ENCODE data around the gene HLA-DOA. TPM values are rescaled to one million over a fixed set of nuclear protein-coding genes. Genes with fewer than 3 reads are reported as not detected.

The HLA-DOA gene
- total RNA-seq, 1 donor, result under 0.01 TPM

- DNase-seq (ENCODE audit: insufficient read length, low spot score, missing footprints), result no peak
- no peaks in the 10 kb centered on the region for H3K9me3 ChIP-seq (ENCODE audit: low read depth, low read length)
- H4K20me1 ChIP-seq (ENCODE audit: insufficient read depth, low read length), result peaks cover 73% of the 10 kb centered on the region
- peaks cover 21% of the 10 kb centered on the region for H3K4me1 ChIP-seq (ENCODE audit: insufficient read depth, low read length)
- TF ChIP-seq, protein P1, sequence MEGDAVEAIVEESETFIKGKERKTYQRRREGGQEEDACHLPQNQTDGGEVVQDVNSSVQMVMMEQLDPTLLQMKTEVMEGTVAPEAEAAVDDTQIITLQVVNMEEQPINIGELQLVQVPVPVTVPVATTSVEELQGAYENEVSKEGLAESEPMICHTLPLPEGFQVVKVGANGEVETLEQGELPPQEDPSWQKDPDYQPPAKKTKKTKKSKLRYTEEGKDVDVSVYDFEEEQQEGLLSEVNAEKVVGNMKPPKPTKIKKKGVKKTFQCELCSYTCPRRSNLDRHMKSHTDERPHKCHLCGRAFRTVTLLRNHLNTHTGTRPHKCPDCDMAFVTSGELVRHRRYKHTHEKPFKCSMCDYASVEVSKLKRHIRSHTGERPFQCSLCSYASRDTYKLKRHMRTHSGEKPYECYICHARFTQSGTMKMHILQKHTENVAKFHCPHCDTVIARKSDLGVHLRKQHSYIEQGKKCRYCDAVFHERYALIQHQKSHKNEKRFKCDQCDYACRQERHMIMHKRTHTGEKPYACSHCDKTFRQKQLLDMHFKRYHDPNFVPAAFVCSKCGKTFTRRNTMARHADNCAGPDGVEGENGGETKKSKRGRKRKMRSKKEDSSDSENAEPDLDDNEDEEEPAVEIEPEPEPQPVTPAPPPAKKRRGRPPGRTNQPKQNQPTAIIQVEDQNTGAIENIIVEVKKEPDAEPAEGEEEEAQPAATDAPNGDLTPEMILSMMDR (IDR thresholded peaks at IDR 0.05; ENCODE audit: extremely low read depth, low read depth, low read length), result no peak
- peaks cover 84% of the 10 kb centered on the region for H3K36me3 ChIP-seq (ENCODE audit: insufficient read depth, low read length)
- no peak overlapping the region for H3K4me3 ChIP-seq (ENCODE audit: insufficient read depth, low read length)
- H2AFZ ChIP-seq (ENCODE audit: low read length), result no peak overlapping the region
- no peak overlapping the region for H3K4me2 ChIP-seq (ENCODE audit: insufficient read depth, low read length)
- no peaks in the 10 kb centered on the region for H3K27me3 ChIP-seq (ENCODE audit: insufficient read depth, low read length)
- H3K79me2 ChIP-seq (ENCODE audit: insufficient read depth, low read length), result peaks cover 56% of the 10 kb centered on the region
- no peak overlapping the region for H3K27ac ChIP-seq (ENCODE audit: low read depth, low read length)
Observed at GRCh38 chr6:32979720-32980487, 29.5 kb downstream of the HLA-DOA start.

- Histone ChIP-seq H3K4me1 (ENCODE audit: insufficient read depth, low read length) (peaks cover 26% of the 10 kb centered on the region), H3K27ac (ENCODE audit: low read depth, low read length) (no peak overlapping the region), H3K79me2 (ENCODE audit: insufficient read depth, low read length) (peaks cover 76% of the 10 kb centered on the region), H2AFZ (ENCODE audit: low read length) (no peak overlapping the region), H3K9me3 (ENCODE audit: low read depth, low read length) (no peaks in the 10 kb centered on the region), H3K4me3 (ENCODE audit: insufficient read depth, low read length) (no peak overlapping the region), H3K27me3 (ENCODE audit: insufficient read depth, low read length) (no peaks in the 10 kb centered on the region), H3K4me2 (ENCODE audit: insufficient read depth, low read length) (peak overlapping the region; percentile 10), H3K36me3 (ENCODE audit: insufficient read depth, low read length) (peaks cover 99% of the 10 kb centered on the region), H4K20me1 (ENCODE audit: insufficient read depth, low read length) (peaks cover 82% of the 10 kb centered on the region)
- TF ChIP-seq, protein P1 (IDR thresholded peaks at IDR 0.05; ENCODE audit: extremely low read depth, low read depth, low read length), result no peak
- no peak for DNase-seq (ENCODE audit: insufficient read length, low spot score, missing footprints)
Observed at GRCh38 chr6:32977953-32978324, 31.5 kb downstream of the HLA-DOA start.

DNA sequence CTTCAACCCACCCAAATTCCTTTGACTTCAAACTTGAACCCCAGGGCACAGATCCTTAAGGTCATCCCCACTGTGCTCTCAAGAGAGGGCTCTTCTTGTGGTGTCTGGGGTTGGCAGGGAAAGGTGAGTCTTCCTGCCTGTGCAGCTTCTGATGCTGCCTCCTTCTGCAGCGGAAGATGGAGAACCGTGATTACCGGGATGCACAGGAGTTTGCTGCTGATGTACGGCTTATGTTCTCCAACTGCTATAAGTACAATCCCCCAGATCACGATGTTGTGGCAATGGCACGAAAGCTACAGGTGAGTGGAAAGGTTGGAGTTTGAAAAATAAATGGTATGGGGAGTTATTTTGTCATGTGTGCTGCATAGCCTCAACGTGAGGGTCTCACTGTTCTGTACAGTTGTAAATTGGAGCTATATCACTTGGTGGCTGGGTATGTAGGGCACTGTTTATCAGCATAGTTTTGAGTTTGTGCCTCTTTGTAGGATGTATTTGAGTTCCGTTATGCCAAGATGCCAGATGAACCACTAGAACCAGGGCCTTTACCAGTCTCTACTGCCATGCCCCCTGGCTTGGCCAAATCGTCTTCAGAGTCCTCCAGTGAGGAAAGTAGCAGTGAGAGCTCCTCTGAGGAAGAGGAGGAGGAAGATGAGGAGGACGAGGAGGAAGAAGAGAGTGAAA, 32.0 kb downstream of the HLA-DOA start:
- peak overlapping the region; percentile 10 for H3K4me2 ChIP-seq (ENCODE audit: insufficient read depth, low read length)

More for the DNA sequence above, 32.0 kb downstream of the HLA-DOA start:
- H3K27me3 ChIP-seq (ENCODE audit: insufficient read depth, low read length), result no peaks in the 10 kb centered on the region
- H3K27ac ChIP-seq (ENCODE audit: low read depth, low read length), result no peak overlapping the region
- H3K36me3 ChIP-seq (ENCODE audit: insufficient read depth, low read length), result peaks cover 99% of the 10 kb centered on the region
- no peaks in the 10 kb centered on the region for H3K9me3 ChIP-seq (ENCODE audit: low read depth, low read length)
- DNase-seq (ENCODE audit: insufficient read length, low spot score, missing footprints), result no peak
- peaks cover 85% of the 10 kb centered on the region for H4K20me1 ChIP-seq (ENCODE audit: insufficient read depth, low read length)
- H2AFZ ChIP-seq (ENCODE audit: low read length), result no peak overlapping the region
- TF ChIP-seq, protein P1 (IDR thresholded peaks at IDR 0.05; ENCODE audit: extremely low read depth, low read depth, low read length), result no peak
- peaks cover 26% of the 10 kb centered on the region for H3K4me1 ChIP-seq (ENCODE audit: insufficient read depth, low read length)
- H3K4me3 ChIP-seq (ENCODE audit: insufficient read depth, low read length), result no peak overlapping the region
- H3K79me2 ChIP-seq (ENCODE audit: insufficient read depth, low read length), result peaks cover 81% of the 10 kb centered on the region

All from osteoblast (primary cell).